Choroid plexus epithelial cell (primary cell): ENCODE data around the gene MYT1.

ENCODE experiments used
- DNase-seq: peaks from one replicate; pipeline ENCODE4 v3.0.0-alpha.2; 2010; ENCODE audit warnings: low read depth
- H3K4me3 ChIP-seq: 2 replicates; pipeline ENCODE4 v1.5.1; 2011; ENCODE audit warnings: low read depth, mild to moderate bottlenecking, control low read depth, low read length, moderate library complexity
- TF ChIP-seq, protein P1 (sequence below): conservative IDR thresholded peaks from 2 replicates; pipeline ENCODE4 v1.5.1; 2011; ENCODE audit warnings: low read depth, mild to moderate bottlenecking, control low read depth, inconsistent platforms, low read length, moderate library complexity

MYT1 gene

DNA sequence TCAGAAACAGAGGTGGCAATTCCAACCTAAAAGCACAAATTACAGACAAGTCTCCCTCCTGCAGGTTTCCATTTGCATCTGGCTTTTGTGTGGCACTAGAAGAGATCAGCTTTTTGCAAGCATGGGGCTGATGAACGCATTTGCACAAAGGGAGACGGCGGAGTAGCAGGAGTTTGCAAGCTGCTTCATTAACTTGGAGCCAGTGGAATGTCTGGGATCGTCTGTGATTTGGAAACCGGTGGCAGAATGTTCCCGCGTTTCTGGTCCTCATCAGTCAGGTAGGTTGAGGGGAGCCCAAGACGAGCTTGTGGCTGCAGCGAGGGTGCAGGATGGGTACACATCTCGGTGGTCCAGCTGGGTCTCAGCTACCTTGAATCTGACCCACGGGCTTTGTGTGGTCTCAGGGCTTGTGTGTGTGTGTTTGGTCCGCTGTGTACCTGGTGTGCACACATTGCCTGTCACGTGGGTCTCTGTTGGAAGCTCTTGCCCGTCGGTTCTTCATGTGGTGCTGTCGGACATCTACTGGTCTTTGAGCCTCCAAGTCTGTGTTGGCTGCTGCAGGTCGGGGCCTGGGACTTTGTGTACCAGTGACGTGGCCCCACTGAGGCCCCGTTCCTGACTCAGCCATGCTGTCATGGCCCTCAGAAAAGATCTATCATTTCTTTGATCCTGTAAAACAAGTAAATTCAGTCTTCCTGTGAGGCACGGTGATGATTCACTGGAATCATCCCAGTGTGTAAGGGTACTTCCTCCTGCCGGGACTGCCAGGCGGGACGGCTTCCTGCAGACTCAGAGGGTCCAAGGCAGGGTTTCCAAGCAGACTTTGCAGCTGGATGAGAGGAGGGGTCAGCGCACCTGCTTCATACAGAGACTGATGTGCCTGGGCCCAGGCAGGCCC lies 12.4 kb upstream of the MYT1 start:
- no peak overlapping the region for H3K4me3 ChIP-seq
- TF ChIP-seq, protein P1, sequence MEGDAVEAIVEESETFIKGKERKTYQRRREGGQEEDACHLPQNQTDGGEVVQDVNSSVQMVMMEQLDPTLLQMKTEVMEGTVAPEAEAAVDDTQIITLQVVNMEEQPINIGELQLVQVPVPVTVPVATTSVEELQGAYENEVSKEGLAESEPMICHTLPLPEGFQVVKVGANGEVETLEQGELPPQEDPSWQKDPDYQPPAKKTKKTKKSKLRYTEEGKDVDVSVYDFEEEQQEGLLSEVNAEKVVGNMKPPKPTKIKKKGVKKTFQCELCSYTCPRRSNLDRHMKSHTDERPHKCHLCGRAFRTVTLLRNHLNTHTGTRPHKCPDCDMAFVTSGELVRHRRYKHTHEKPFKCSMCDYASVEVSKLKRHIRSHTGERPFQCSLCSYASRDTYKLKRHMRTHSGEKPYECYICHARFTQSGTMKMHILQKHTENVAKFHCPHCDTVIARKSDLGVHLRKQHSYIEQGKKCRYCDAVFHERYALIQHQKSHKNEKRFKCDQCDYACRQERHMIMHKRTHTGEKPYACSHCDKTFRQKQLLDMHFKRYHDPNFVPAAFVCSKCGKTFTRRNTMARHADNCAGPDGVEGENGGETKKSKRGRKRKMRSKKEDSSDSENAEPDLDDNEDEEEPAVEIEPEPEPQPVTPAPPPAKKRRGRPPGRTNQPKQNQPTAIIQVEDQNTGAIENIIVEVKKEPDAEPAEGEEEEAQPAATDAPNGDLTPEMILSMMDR, result no peak
- peak; percentile 8 for DNase-seq

GRCh38 chr20:64152906-64153305 lies 11.3 kb upstream of the MYT1 start:
- TF ChIP-seq, protein P1, result no peak
- no peak for DNase-seq
- H3K4me3 ChIP-seq, result no peak overlapping the region

GRCh38 chr20:64153410-64153809 lies 10.8 kb upstream of the MYT1 start:
- no peak overlapping the region for H3K4me3 ChIP-seq
- TF ChIP-seq, protein P1, result no peak
- DNase-seq, result no peak

- no peak overlapping the region for H3K4me3 ChIP-seq
- DNase-seq, result no peak
- TF ChIP-seq, protein P1, result no peak
These were observed 10.2 kb upstream of the MYT1 start for GRCh38 chr20:64153861-64154589.

- no peak overlapping the region for H3K4me3 ChIP-seq
- DNase-seq, result no peak
- TF ChIP-seq, protein P1, result no peak
These were observed 9.5 kb upstream of the MYT1 start for GRCh38 chr20:64154590-64155257.

DNA sequence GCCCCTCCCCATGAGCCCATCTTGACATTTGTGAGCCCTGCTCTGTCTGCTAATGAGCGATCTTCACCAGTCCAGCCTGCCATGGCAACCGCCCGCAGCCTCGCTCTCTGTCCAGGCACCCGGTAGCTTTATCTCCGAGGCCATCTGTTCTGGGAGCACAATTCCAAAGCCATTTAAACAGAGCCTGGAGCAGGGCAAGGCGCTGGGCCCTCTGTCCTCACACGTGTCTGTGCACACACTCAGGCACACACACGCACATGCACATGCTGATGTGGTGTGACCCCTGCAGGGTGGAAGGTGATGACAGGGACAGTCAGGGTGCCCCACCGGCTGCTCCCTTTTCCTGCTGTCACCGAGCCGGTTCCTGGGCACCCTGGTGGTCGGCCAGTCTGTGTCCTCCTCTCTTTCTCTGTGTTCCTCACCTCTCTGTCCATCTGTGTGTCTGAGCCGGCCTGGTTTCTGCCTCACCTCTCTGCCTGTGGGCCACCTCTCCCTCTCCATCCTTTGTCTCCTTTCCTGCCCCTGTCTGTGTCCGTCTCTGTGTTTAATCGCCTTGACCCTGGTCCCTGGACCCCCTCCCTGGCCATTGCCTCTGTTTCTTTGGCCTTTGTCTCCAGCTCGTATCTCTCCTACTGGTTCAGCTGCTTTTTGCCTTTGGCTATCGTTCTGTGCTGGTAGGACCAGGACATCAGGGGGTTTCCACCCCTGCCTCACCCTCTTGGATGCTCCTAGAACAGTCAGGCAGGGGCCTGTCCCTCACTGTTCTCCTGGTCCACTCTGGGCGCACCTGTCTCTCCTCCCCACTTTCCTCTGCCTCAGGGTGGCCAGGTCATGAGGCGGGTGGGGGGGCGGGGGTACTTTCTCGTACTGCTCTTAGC lies 8.8 kb upstream of the MYT1 start:
- DNase-seq, result no peak
- TF ChIP-seq, protein P1, result no peak
- no peak overlapping the region for H3K4me3 ChIP-seq
